Endothelial cell of umbilical vein (primary cell): Measurements from ENCODE around the gene RRP1B. TPM values are rescaled to one million over a fixed set of nuclear protein-coding genes. Genes with fewer than 3 reads are reported as not detected.

ENCODE experiments used
- BruUV-seq: library from RNA; stranded (reverse); fragments of 400-500 nt; replicated peaks from 2 replicates; lab custom pipeline; 2021; lab: Mats Ljungman, UMichigan
- CTCF ChIA-PET: fragments of 300-600, 350-600 bp; sonication (Branson Sonifier 250); formaldehyde crosslinking; loops from one replicate; lab custom pipeline; 2021; ENCODE audit warnings: antibody characterized with exemption, inconsistent platforms; lab: Charles Lee
- POLR2A ChIA-PET: fragments of 300-600, 350-600 bp; sonication (Branson Sonifier 250); formaldehyde crosslinking; loops from one replicate; lab custom pipeline; 2021; ENCODE audit warnings: antibody characterized with exemption, inconsistent platforms; lab: Charles Lee
- DNase-seq: peaks from one replicate; pipeline ENCODE4 v3.0.0-alpha.2; 2011; ENCODE audit warnings: low read depth, low spot score
- FAIRE-seq: peaks from 2 replicates; lab custom pipeline; 2011; peaks lifted over from hg19 to GRCh38; lab: Jason Lieb, UNC
- H2AFZ ChIP-seq: 2 replicates; pipeline ENCODE4 v1.6.0; 2012; ENCODE audit warnings: low read depth, low read length, control low read depth, inconsistent platforms
- H3K27ac ChIP-seq: 2 replicates; pipeline ENCODE4 v1.5.1; 2011; ENCODE audit warnings: low read depth, mild to moderate bottlenecking, control low read depth, low read length, moderate library complexity; ENCODE audit not compliant: insufficient read depth
- H3K27me3 ChIP-seq, 2 experiments: 2 replicates each; pipeline versions ENCODE4 v1.6.0 to v1.6.1; 2011; ENCODE audit warnings: low read length in 2 of 2, mixed read lengths in 1 of 2; ENCODE audit not compliant: control insufficient read depth in 2 of 2, insufficient read depth in 2 of 2
- H3K36me3 ChIP-seq, 2 experiments: 2 replicates in 1 of 2; 3 replicates in 1 of 2; pipeline ENCODE4 v1.5.1; 2011; ENCODE audit warnings: low read length in 2 of 2, mild to moderate bottlenecking in 1 of 2, moderate library complexity in 1 of 2; ENCODE audit not compliant: control insufficient read depth in 2 of 2, insufficient read depth in 2 of 2; ENCODE audit errors: extremely low read depth in 1 of 2
- H3K4me1 ChIP-seq: 3 replicates; pipeline ENCODE4 v1.5.1; 2011; ENCODE audit warnings: mild to moderate bottlenecking, low read length; ENCODE audit not compliant: control insufficient read depth, insufficient read depth; ENCODE audit errors: extremely low read depth
- H3K4me2 ChIP-seq: 2 replicates; pipeline ENCODE4 v1.6.1; 2011; ENCODE audit warnings: low read length, control low read depth, mixed read lengths; ENCODE audit not compliant: insufficient read depth
- H3K4me3 ChIP-seq, 3 experiments: fragments of 200-600 bp in 1 of 3; sonication (generic), shearing (Covaris generic) in 1 of 3; replicated peaks in 1 of 3; 2 replicates each; pipeline ENCODE4 v1.5.1; 2011 to 2016; ENCODE audit warnings: control low read depth in 3 of 3, low read length in 3 of 3, mild to moderate bottlenecking in 2 of 3, inconsistent platforms in 1 of 3, low read depth in 1 of 3, moderate library complexity in 1 of 3; ENCODE audit not compliant: insufficient read depth in 1 of 3
- H3K79me2 ChIP-seq: 2 replicates; pipeline ENCODE4 v1.6.0; 2012; ENCODE audit warnings: low read length, inconsistent platforms; ENCODE audit not compliant: control insufficient read depth, insufficient read depth
- H3K9ac ChIP-seq: replicated peaks from 2 replicates; pipeline ENCODE3; 2011; ENCODE audit warnings: low read length, control low read depth; ENCODE audit not compliant: insufficient read depth; ENCODE audit errors: extremely low read depth
- H3K9me1 ChIP-seq: replicated peaks from 3 replicates; pipeline ENCODE4 v1.6.0; 2011; ENCODE audit warnings: mild to moderate bottlenecking, low read length; ENCODE audit not compliant: control insufficient read depth, insufficient read depth; ENCODE audit errors: extremely low read depth
- H3K9me3 ChIP-seq: replicated peaks from 2 replicates; pipeline ENCODE4 v1.5.1; 2012; ENCODE audit warnings: low read length, inconsistent platforms; ENCODE audit not compliant: control insufficient read depth, insufficient read depth
- H4K20me1 ChIP-seq: replicated peaks from 2 replicates; pipeline ENCODE3; 2011; ENCODE audit warnings: mild to moderate bottlenecking, low read length; ENCODE audit not compliant: control insufficient read depth, insufficient read depth; ENCODE audit errors: extremely low read depth
- EZH2 ChIP-seq: IDR thresholded peaks from 2 replicates; pipeline ENCODE4 v1.6.1; 2012; ENCODE audit warnings: borderline replicate concordance, low read depth, mild to moderate bottlenecking, moderate library complexity, low read length, inconsistent platforms; ENCODE audit not compliant: severe bottlenecking
- FOS ChIP-seq: IDR thresholded peaks from 2 replicates; pipeline ENCODE4 v1.6.1; 2011; ENCODE audit warnings: mild to moderate bottlenecking, low read length, moderate library complexity, borderline replicate concordance; ENCODE audit not compliant: insufficient read depth
- GATA2 ChIP-seq: IDR thresholded peaks from 2 replicates; pipeline ENCODE4 v1.7.0; 2011; ENCODE audit warnings: low read depth, mild to moderate bottlenecking, moderate library complexity, mixed read lengths, low read length; ENCODE audit not compliant: insufficient read length, insufficient read depth
- JUN ChIP-seq: IDR thresholded peaks from 2 replicates; pipeline ENCODE4 v1.6.1; 2011; ENCODE audit warnings: borderline replicate concordance, low read depth; ENCODE audit not compliant: insufficient read length, insufficient read depth
- MYC ChIP-seq: IDR thresholded peaks from one replicate; pipeline ENCODE4 v1.6.1; 2011; ENCODE audit warnings: mild to moderate bottlenecking, low read depth, low read length
- POLR2A ChIP-seq: IDR thresholded peaks from 2 replicates; pipeline ENCODE4 v1.6.1; 2012; ENCODE audit warnings: low read depth, mild to moderate bottlenecking, control low read depth, low read length
- POLR2AphosphoS5 ChIP-seq: IDR thresholded peaks from 2 replicates; pipeline ENCODE4 v1.6.1; 2012; ENCODE audit warnings: low read depth, mild to moderate bottlenecking, control low read depth, low read length, moderate library complexity; ENCODE audit not compliant: insufficient read depth
- dilution Hi-C: fragments of 300-500 bp; cut with MboI; formaldehyde crosslinking; loops from one replicate; pipeline ENCODE4 v1.15.0; 2019; ENCODE audit warnings: low sequenced_read_pairs; ENCODE audit not compliant: extremely low pct_ligation_motif_present
- intact Hi-C: fragments of 100-400 bp; cut with micrococcal nuclease; formaldehyde crosslinking; loops from one replicate; pipeline ENCODE4 v1.10.0; 2022
- polyA plus RNA-seq, 4 experiments: library from polyadenylated mRNA; depleted of rRNA in 3 of 4; stranded (reverse) in 3 of 4; unstranded in 1 of 4; fragments of >200 nt; gene quantifications; 2 replicates each; pipeline versions ENCODE4 v1.2.1 to v1.2.3, GENCODE V29; 2011 to 2012; ENCODE audit warnings: missing spikeins in 1 of 4
- total RNA-seq: library from RNA; stranded (reverse); gene quantifications from 2 replicates; pipeline ENCODE4 v1.2.3, GENCODE V29; 2021
- TF ChIP-seq, protein P1 (sequence below): IDR thresholded peaks from 2 replicates; pipeline ENCODE4 v1.6.1; 2011; ENCODE audit not compliant: insufficient read depth, insufficient read length
- TF ChIP-seq, protein P2 (sequence below), 2 donors: IDR thresholded peaks; 1 replicate in 1 of 2; 2 replicates in 1 of 2; pipeline ENCODE4 v1.5.1; 2011; ENCODE audit warnings: low read length in 2 of 2, mild to moderate bottlenecking in 2 of 2, moderate library complexity in 2 of 2, control low read depth in 1 of 2, inconsistent platforms in 1 of 2, low read depth in 1 of 2; ENCODE audit not compliant: insufficient read depth in 1 of 2; ENCODE audit errors: extremely low read depth in 1 of 2

RRP1B gene
- total and polyA plus RNA-seq, 2 donors (not counting 3 experiments of a cell fraction or from before 2014, with no cell fraction given) = 13.0 to 39.9 TPM

DNA sequence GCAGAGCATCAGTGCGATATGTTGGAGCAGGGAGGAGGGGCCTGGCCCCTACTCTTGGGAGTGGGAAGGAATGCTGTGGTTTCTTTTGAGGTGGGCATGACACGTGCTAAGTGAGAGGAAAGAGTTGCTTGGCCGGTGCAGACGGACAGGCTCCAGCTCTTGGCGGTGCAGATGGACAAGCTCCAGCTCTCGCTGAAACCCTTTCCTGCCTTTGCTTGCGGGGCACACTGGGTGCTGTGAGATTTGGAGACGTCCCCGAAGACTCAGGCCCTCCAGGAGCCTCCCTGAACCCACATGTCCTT is 75.5 kb downstream of the RRP1B start:
- BruUV-seq = no TSS peak
- Histone ChIP-seq H4K20me1 (no peaks in the 10 kb centered on the region), H3K4me3 (no peak overlapping the region), H3K9me1 (no peaks in the 10 kb centered on the region), H3K27ac (no peak overlapping the region), H3K79me2 (peaks cover 13% of the 10 kb centered on the region), H3K9ac (no peak overlapping the region), H3K27me3 (no peaks in the 10 kb centered on the region), H3K36me3 (no peaks in the 10 kb centered on the region), H3K4me2 (no peak overlapping the region), H2AFZ (no peak overlapping the region), H3K4me1 (no peaks in the 10 kb centered on the region), H3K9me3 (no peaks in the 10 kb centered on the region)
- TF ChIP-seq, protein P1, sequence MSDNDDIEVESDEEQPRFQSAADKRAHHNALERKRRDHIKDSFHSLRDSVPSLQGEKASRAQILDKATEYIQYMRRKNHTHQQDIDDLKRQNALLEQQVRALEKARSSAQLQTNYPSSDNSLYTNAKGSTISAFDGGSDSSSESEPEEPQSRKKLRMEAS = no peak
- TF ChIP-seq POLR2AphosphoS5 (no peak), GATA2 (no peak), POLR2A (no peak), JUN (no peak), MYC (no peak), EZH2 (no peak), FOS (no peak)
- TF ChIP-seq, protein P2, sequence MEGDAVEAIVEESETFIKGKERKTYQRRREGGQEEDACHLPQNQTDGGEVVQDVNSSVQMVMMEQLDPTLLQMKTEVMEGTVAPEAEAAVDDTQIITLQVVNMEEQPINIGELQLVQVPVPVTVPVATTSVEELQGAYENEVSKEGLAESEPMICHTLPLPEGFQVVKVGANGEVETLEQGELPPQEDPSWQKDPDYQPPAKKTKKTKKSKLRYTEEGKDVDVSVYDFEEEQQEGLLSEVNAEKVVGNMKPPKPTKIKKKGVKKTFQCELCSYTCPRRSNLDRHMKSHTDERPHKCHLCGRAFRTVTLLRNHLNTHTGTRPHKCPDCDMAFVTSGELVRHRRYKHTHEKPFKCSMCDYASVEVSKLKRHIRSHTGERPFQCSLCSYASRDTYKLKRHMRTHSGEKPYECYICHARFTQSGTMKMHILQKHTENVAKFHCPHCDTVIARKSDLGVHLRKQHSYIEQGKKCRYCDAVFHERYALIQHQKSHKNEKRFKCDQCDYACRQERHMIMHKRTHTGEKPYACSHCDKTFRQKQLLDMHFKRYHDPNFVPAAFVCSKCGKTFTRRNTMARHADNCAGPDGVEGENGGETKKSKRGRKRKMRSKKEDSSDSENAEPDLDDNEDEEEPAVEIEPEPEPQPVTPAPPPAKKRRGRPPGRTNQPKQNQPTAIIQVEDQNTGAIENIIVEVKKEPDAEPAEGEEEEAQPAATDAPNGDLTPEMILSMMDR (IDR thresholded peaks at IDR 0.05; ENCODE audit: extremely low read depth in 1 of 2, insufficient read depth in 1 of 2, low read depth in 1 of 2, low read length in 2 of 2) = no peak
- FAIRE-seq = no peak
- ChIA-PET POLR2A (no interaction called here), CTCF (no interaction called here)
- no peak for DNase-seq
- intact Hi-C loops (no loop called here), dilution Hi-C loops (no loop called here)
